Measurements from ENCODE around the gene DCUN1D5. TPM values are rescaled to one million over a fixed set of nuclear protein-coding genes. Genes with fewer than 3 reads are reported as not detected.

The DCUN1D5 gene
- total RNA-seq (2016; rRNA removed; fragmentation: Illumina TruSeq; extraction: Trizol), result 46.7 and 57.0 TPM in 2 replicates
- total RNA-seq (2016; cell fraction: cytosol; rRNA removed; fragmentation: Illumina TruSeq; extraction: Trizol; ENCODE audit: low read depth), result 15.7 and 16.9 TPM in 2 replicates
- total RNA-seq (2016; cell fraction: insoluble cytoplasmic fraction; rRNA removed; fragmentation: Illumina TruSeq; extraction: Trizol), result 47.7 and 61.6 TPM in 2 replicates
- total RNA-seq (2016; cell fraction: membrane; rRNA removed; fragmentation: Illumina TruSeq; extraction: Trizol), result 26.9 and 31.6 TPM in 2 replicates
- total RNA-seq (2016; cell fraction: nucleus; rRNA removed; fragmentation: Illumina TruSeq; extraction: Trizol), result 25.3 and 27.8 TPM in 2 replicates
- 24.8 and 32.9 TPM in 2 replicates for polyA plus RNA-seq (2011; rRNA removed)
- polyA plus RNA-seq (2011; cell fraction: cytosol; rRNA removed), result 23.0 and 23.6 TPM in 2 replicates
- 11.6 and 13.3 TPM in 2 replicates for polyA plus RNA-seq (2011; cell fraction: nucleus; rRNA removed)
- polyA plus RNA-seq (2012), result 31.4 and 34.4 TPM in 2 replicates
- polyA plus RNA-seq (2016; cell fraction: cytosol; fragmentation: Illumina TruSeq; extraction: Trizol; ENCODE audit: low read depth), result 13.8 and 18.6 TPM in 2 replicates
- 63.7 and 70.8 TPM in 2 replicates for polyA plus RNA-seq (2016; cell fraction: insoluble cytoplasmic fraction; fragmentation: Illumina TruSeq; extraction: Trizol; ENCODE audit: low read depth)
- polyA plus RNA-seq (2016; cell fraction: membrane; fragmentation: Illumina TruSeq; extraction: Trizol; ENCODE audit: low read depth), result 22.8 and 24.5 TPM in 2 replicates
- polyA plus RNA-seq (2016; cell fraction: nucleus; fragmentation: Illumina TruSeq; extraction: Trizol; ENCODE audit: insufficient read depth, low read depth), result 32.8 and 35.9 TPM in 2 replicates
- polyA minus RNA-seq (2011; rRNA and poly(A)+ RNA removed; ENCODE audit: low replicate concordance), result 6.5 and 9.0 TPM in 2 replicates
- polyA minus RNA-seq (2011; cell fraction: cytosol; rRNA and poly(A)+ RNA removed), result 12.6 and 13.5 TPM in 2 replicates
- 17.9 and 20.6 TPM in 2 replicates for polyA minus RNA-seq (2011; cell fraction: nucleus; rRNA and poly(A)+ RNA removed)
- Bru-seq, nascent RNA, result percentile 90 among the genes with signal in this experiment
- percentile 80 among the genes with signal in this experiment for BruChase-seq, experiment 1, labeled RNA remaining after a 6-hour chase
- BruChase-seq, experiment 2, labeled RNA remaining after a 2-hour chase, result percentile 88 among the genes with signal in this experiment
- long read RNA-seq, experiment 1, transcript DCUN1D5-201 (8 exons, 1,337 nt), result major isoform, 76 of 109 reads
- long read RNA-seq, experiment 1, transcript DCUN1D5-207 (8 exons, 1,310 nt), result minor isoform, 5 of 109 reads
- long read RNA-seq, experiment 1, partial matches to known transcripts, result 10 of 109 reads
- long read RNA-seq, experiment 1, other reads (novel, unspliced or antisense), result 18 of 109 reads
- long read RNA-seq, experiment 2, transcript DCUN1D5-201 (8 exons, 1,337 nt), result major isoform, 61 of 105 reads
- long read RNA-seq, experiment 2, partial matches to known transcripts, result 14 of 105 reads
- long read RNA-seq, experiment 2, other reads (novel, unspliced or antisense), result 25 of 105 reads

- H3K27me3 ChIP-seq (ENCODE audit: control insufficient read depth in 1 of 2, insufficient read depth in 2 of 2, low read length in 2 of 2), result no peaks in the 10 kb centered on the region; a peak in 1 of 5 replicates
- 1% methylated on average over 11 of the region's 54 CpGs for WGBS (ENCODE audit: low lambda C conversion rate)
- H3K4me2 ChIP-seq (ENCODE audit: low read depth, low read length), result peak within 1 kb of the TSS; percentile 90
- ATAC-seq (peak; percentile 98), DNase-seq (ENCODE audit: low spot score) (peak; percentile 91), FAIRE-seq (peak; percentile 96)
- in situ Hi-C loops (cut with HindIII; ENCODE audit: extremely low pct_ligation_motif_present, low pct_unique_long_range_greater_than_20kb), result no loop called here
- peak within 1 kb of the TSS; percentile 84 for H3K27ac ChIP-seq (ENCODE audit: extremely low read length, insufficient read depth, low read length)
- H3K4me3 ChIP-seq (replicated peaks in 1 of 3; ENCODE audit: insufficient read depth in 1 of 3, low read depth in 2 of 3, low read length in 3 of 3), result peak within 1 kb of the TSS; percentile 83 to 91 (median 87)
- ChIA-PET POLR2A (interaction anchor here (0.6 to 3.1 kb wide), 2 partner anchors 17 to 21 kb away, joined by 3 to 49 read pairs; partner anchors contain the start of gene DYNC2H1), CTCF (ENCODE audit: low intra/inter-chr PET ratio, low total read pairs) (no interaction called here)
- intact Hi-C loops (cut with micrococcal nuclease; ENCODE audit: unreplicated experiment), result loop anchor here (1.0 kb wide), 1 partner anchor 17 kb away; the partner anchor contains the start of gene DYNC2H1
- peaks cover 38% of the 10 kb centered on the region for H3K79me2 ChIP-seq (ENCODE audit: insufficient read depth, low read length)
- H3K9ac ChIP-seq (ENCODE audit: insufficient read depth, low read depth, low read length), result peak within 1 kb of the TSS; percentile 85
- peak within 1 kb of the TSS; percentile 92 for H2AFZ ChIP-seq (ENCODE audit: low read length)
- no TSS peak for BruUV-seq (replicated peaks)
- H3K9me3 ChIP-seq (ENCODE audit: low read length), result no peaks in the 10 kb centered on the region
- peaks cover 0 to 7% of the 10 kb centered on the region in 2 experiments; a peak in 1 of 5 replicates for H3K36me3 ChIP-seq (replicated peaks in 1 of 2; ENCODE audit: control insufficient read depth in 1 of 2, insufficient read depth in 2 of 2, low read length in 2 of 2)
- H4K20me1 ChIP-seq (ENCODE audit: insufficient read depth, low read length), result peaks cover 3% of the 10 kb centered on the region; the same call in 1 of the 2 replicates
- peaks cover 31% of the 10 kb centered on the region for H3K4me1 ChIP-seq (ENCODE audit: insufficient read depth, low read length)
- TF ChIP-seq ZNF790 (CRISPR knock-in tag; IDR thresholded peaks at IDR 0.05; ENCODE audit: borderline replicate concordance) (0 out of 2 replicates have a peak, but pooled peaks have one; percentile 79), SAP130 (CRISPR knock-in tag; IDR thresholded peaks at IDR 0.05; ENCODE audit: low read depth) (peak; percentile 96), ZNF205 (CRISPR knock-in tag; IDR thresholded peaks at IDR 0.05) (0 out of 2 replicates have a peak, but pooled peaks have one; percentile 33), ZBTB14 (CRISPR knock-in tag; IDR thresholded peaks at IDR 0.05) (no peak), ZBTB25 (CRISPR knock-in tag; IDR thresholded peaks at IDR 0.05) (peak; percentile 96; the same call in 1 of the 2 replicates), HOMEZ (CRISPR knock-in tag; IDR thresholded peaks at IDR 0.05; ENCODE audit: low read depth) (peak; percentile 33; the same call in 1 of the 2 replicates), ZNF709 (CRISPR knock-in tag; IDR thresholded peaks at IDR 0.05) (peak; percentile 59; the same call in 1 of the 2 replicates), PAF1 (CRISPR knock-in tag; IDR thresholded peaks at IDR 0.05) (no peak), KDM5A (IDR thresholded peaks at IDR 0.05; ENCODE audit: borderline replicate concordance, low read length) (peak; percentile 29; the same call in 1 of the 2 replicates), HMG20B (CRISPR knock-in tag; conservative IDR thresholded peaks at IDR 0.05) (0 out of 2 replicates have a peak, but pooled peaks have one; percentile 36), MIXL1 (CRISPR knock-in tag; IDR thresholded peaks at IDR 0.05) (peak; percentile 67; the same call in 1 of the 2 replicates)
Observed at GRCh38 chr11:103091801-103092524, at the start of gene DCUN1D5. Gene DCUN1D5 (minus strand): TSS chr11:103092160. CDS start chr11:103091872, 288 bp downstream.
